IMR-90 (cell line): Measurements from ENCODE around the gene DPP6. TPM values are rescaled to one million over a fixed set of nuclear protein-coding genes. Genes with fewer than 3 reads are reported as not detected.

Experiments used
- ATAC-seq: fragments of 200-7000 bp; cut with Tn5 transposase; 2 replicates; pipeline ENCODE4 v1.9.1; 2020; ENCODE audit warnings: low read depth, mild to moderate bottlenecking, moderate library complexity
- BruUV-seq: library from RNA; stranded (reverse); fragments of 400-500 nt; replicated peaks from 2 replicates; lab custom pipeline; 2021; lab: Mats Ljungman, UMichigan
- CTCF ChIA-PET: fragments of 300-600 bp; formaldehyde crosslinking; extraction: SDS; loops from one replicate; lab custom pipeline; 2021; ENCODE audit warnings: antibody characterized with exemption; lab: Yijun Ruan, JAX
- POLR2A ChIA-PET: fragments of 300-600 bp; sonication (Branson Sonifier 250); formaldehyde crosslinking; loops from one replicate; lab custom pipeline; 2022; ENCODE audit warnings: antibody characterized with exemption; ENCODE audit not compliant: unreplicated experiment; lab: Charles Lee
- DNase-seq: peaks from one replicate; pipeline ENCODE4 v3.0.0; 2013
- H2AFZ ChIP-seq: replicated peaks from 2 replicates; pipeline ENCODE3; 2013; ENCODE audit warnings: low read length, mild to moderate bottlenecking; ENCODE audit not compliant: poor library complexity
- H2AK5ac ChIP-seq: 2 replicates; pipeline ENCODE4 v1.6.1; 2013; ENCODE audit warnings: low read depth, low read length, inconsistent platforms
- H2AK9ac ChIP-seq: replicated peaks from 2 replicates; pipeline ENCODE3; 2013; ENCODE audit warnings: mild to moderate bottlenecking, low read depth, low read length, moderate library complexity; ENCODE audit not compliant: poor library complexity
- H2BK120ac ChIP-seq: 2 replicates; pipeline ENCODE4 v1.6.1; 2013; ENCODE audit warnings: low read depth, low read length, inconsistent platforms
- H2BK15ac ChIP-seq: 3 replicates; pipeline ENCODE4 v1.6.1; 2013; ENCODE audit warnings: low read depth, low read length, inconsistent platforms
- H2BK20ac ChIP-seq: 2 replicates; pipeline ENCODE4 v1.6.1; 2013; ENCODE audit warnings: low read depth, mild to moderate bottlenecking, inconsistent platforms, low read length, moderate library complexity
- H2BK5ac ChIP-seq: 2 replicates; pipeline ENCODE4 v1.6.1; 2013; ENCODE audit warnings: mild to moderate bottlenecking, low read depth, low read length, inconsistent platforms; ENCODE audit not compliant: poor library complexity, severe bottlenecking
- H3K14ac ChIP-seq: replicated peaks from 2 replicates; pipeline ENCODE4 v1.6.1; 2013; ENCODE audit warnings: low read depth, low read length, inconsistent platforms
- H3K18ac ChIP-seq: 2 replicates; pipeline ENCODE4 v1.6.1; 2013; ENCODE audit warnings: low read depth, low read length, control low read depth
- H3K23ac ChIP-seq: 2 replicates; pipeline ENCODE4 v1.6.1; 2013; ENCODE audit warnings: low read depth, low read length, inconsistent platforms
- H3K27ac ChIP-seq: 2 replicates; pipeline ENCODE4 v1.5.1; 2013; ENCODE audit warnings: mild to moderate bottlenecking, control low read depth, low read length; ENCODE audit not compliant: insufficient read depth
- H3K27me3 ChIP-seq: 2 replicates; pipeline ENCODE4 v1.6.1; 2013; ENCODE audit warnings: low read length; ENCODE audit not compliant: control insufficient read depth, insufficient read depth
- H3K36me3 ChIP-seq: 2 replicates; pipeline ENCODE4 v1.6.1; 2013; ENCODE audit warnings: low read length, mixed read lengths; ENCODE audit not compliant: control insufficient read depth, insufficient read depth
- H3K4ac ChIP-seq: 2 replicates; pipeline ENCODE4 v1.6.1; 2013; ENCODE audit warnings: low read depth, low read length, inconsistent platforms
- H3K4me1 ChIP-seq: 2 replicates; pipeline ENCODE4 v1.6.1; 2013; ENCODE audit warnings: low read length, mixed read lengths; ENCODE audit not compliant: control insufficient read depth, insufficient read depth
- H3K4me2 ChIP-seq: 2 replicates; pipeline ENCODE4 v1.6.1; 2013; ENCODE audit warnings: low read depth, mild to moderate bottlenecking, control low read depth, low read length, moderate library complexity
- H3K4me3 ChIP-seq: 2 replicates; pipeline ENCODE4 v1.5.1; 2013; ENCODE audit warnings: low read depth, mild to moderate bottlenecking, control low read depth, low read length, moderate library complexity; ENCODE audit not compliant: insufficient read depth
- H3K56ac ChIP-seq: 2 replicates; pipeline ENCODE4 v1.6.1; 2013; ENCODE audit warnings: low read length, inconsistent platforms; ENCODE audit not compliant: insufficient read depth; ENCODE audit errors: extremely low read depth
- H3K79me1 ChIP-seq, 2 experiments: 2 replicates each; pipeline ENCODE4 v1.6.1; 2013; ENCODE audit warnings: low read length in 2 of 2, inconsistent platforms in 1 of 2, low read depth in 1 of 2
- H3K9ac ChIP-seq: 2 replicates; pipeline ENCODE4 v1.6.1; 2013; ENCODE audit warnings: low read depth, low read length, control low read depth
- H3K9me1 ChIP-seq: 2 replicates; pipeline ENCODE4 v1.6.1; 2013; ENCODE audit warnings: low read length, inconsistent platforms; ENCODE audit not compliant: insufficient read depth
- H3K9me3 ChIP-seq: 2 replicates; pipeline ENCODE4 v1.6.1; 2013; ENCODE audit warnings: low read length; ENCODE audit not compliant: control insufficient read depth, insufficient read depth
- H4K20me1 ChIP-seq: 2 replicates; pipeline ENCODE4 v1.6.1; 2013; ENCODE audit warnings: low read length, inconsistent platforms; ENCODE audit not compliant: insufficient read depth
- H4K5ac ChIP-seq: 2 replicates; pipeline ENCODE4 v1.6.1; 2013; ENCODE audit warnings: mild to moderate bottlenecking, low read depth, low read length, control low read depth
- H4K8ac ChIP-seq, 2 experiments: 2 replicates each; pipeline ENCODE4 v1.6.1; 2013; ENCODE audit warnings: low read depth in 2 of 2, low read length in 2 of 2, control low read depth in 1 of 2, inconsistent platforms in 1 of 2
- H4K91ac ChIP-seq: 2 replicates; pipeline ENCODE4 v1.6.1; 2013; ENCODE audit warnings: low read depth, low read length, inconsistent platforms; ENCODE audit not compliant: insufficient read depth
- BHLHE40 ChIP-seq: fragments of 150-350 bp; IDR thresholded peaks from 2 replicates; pipeline ENCODE4 v1.6.1; 2016; ENCODE audit warnings: mild to moderate bottlenecking, low read depth, low read length
- CEBPB ChIP-seq: IDR thresholded peaks from 2 replicates; pipeline ENCODE4 v1.6.1; 2012; ENCODE audit warnings: low read depth, low read length, improper control_type of control experiment
- CHD1 ChIP-seq: IDR thresholded peaks from 2 replicates; pipeline ENCODE4 v1.6.1; 2012; ENCODE audit warnings: low read depth, low read length, improper control_type of control experiment
- ELK1 ChIP-seq: fragments of 150-350 bp; IDR thresholded peaks from 2 replicates; pipeline ENCODE4 v1.6.1; 2016; ENCODE audit warnings: low read depth, mild to moderate bottlenecking, low read length, moderate library complexity, borderline replicate concordance
- FOS ChIP-seq: fragments of 150-350 bp; IDR thresholded peaks from 2 replicates; pipeline ENCODE4 v1.6.1; 2016; ENCODE audit warnings: low read depth, low read length
- MAFK ChIP-seq: IDR thresholded peaks from 2 replicates; pipeline ENCODE4 v1.6.1; 2012; ENCODE audit warnings: low read depth, low read length, improper control_type of control experiment
- MAZ ChIP-seq: IDR thresholded peaks from 2 replicates; pipeline ENCODE4 v1.6.1; 2012; ENCODE audit warnings: low read depth, mild to moderate bottlenecking, low read length, improper control_type of control experiment, moderate library complexity, borderline replicate concordance
- MXI1 ChIP-seq: IDR thresholded peaks from 2 replicates; pipeline ENCODE4 v1.6.1; 2012; ENCODE audit warnings: low read depth, mild to moderate bottlenecking, low read length, moderate library complexity, borderline replicate concordance
- RFX5 ChIP-seq: IDR thresholded peaks from 2 replicates; pipeline ENCODE4 v1.8.0; 2012; ENCODE audit warnings: low read depth, mild to moderate bottlenecking, low read length, moderate library complexity
- USF2 ChIP-seq: fragments of 150-350 bp; IDR thresholded peaks from 2 replicates; pipeline ENCODE4 v1.6.1; 2017; ENCODE audit warnings: mild to moderate bottlenecking, antibody characterized with exemption, low read length, low read depth
- WGBS, 2 experiments: methylation state at CpG; one replicate each; pipeline versions ENCODE4 v1.1.5 to v1.1.7; 2013; ENCODE audit warnings: missing lambda C conversion rate in 2 of 2; ENCODE audit not compliant: insufficient read length in 1 of 2; ENCODE audit errors: extremely low coverage in 2 of 2; 5-methylcytosine and 5-hydroxymethylcytosine counted together
- dilution Hi-C: fragments of 300-500 bp; cut with HindIII; formaldehyde crosslinking; loops from one replicate; pipeline ENCODE4 v1.14.3; 2018; ENCODE audit warnings: low sequenced_read_pairs; ENCODE audit not compliant: unreplicated experiment
- in situ Hi-C: fragments of 300-500 bp; cut with MboI; formaldehyde crosslinking; loops from 3 replicates; pipeline ENCODE4 v1.14.3; 2019; ENCODE audit warnings: low sequenced_read_pairs, inconsistent platforms, mixed read lengths
- intact Hi-C: fragments of 100-400 bp; cut with micrococcal nuclease; formaldehyde crosslinking; loops from 2 replicates; pipeline ENCODE4 v1.10.0; 2022
- polyA plus RNA-seq, 3 experiments: library from polyadenylated mRNA; depleted of rRNA; stranded (reverse); fragments of >200 nt; gene quantifications; 2 replicates each; pipeline ENCODE4 v1.2.3, GENCODE V29; 2012; ENCODE audit warnings: low replicate concordance in 1 of 3
- total RNA-seq: library from RNA; depleted of rRNA; stranded (reverse); fragments of >200 nt; gene quantifications from 2 replicates; pipeline ENCODE4 v1.2.3, GENCODE V29; 2012

DPP6 gene
- total and polyA plus RNA-seq, 2 of the 4 experiments (the other 2 are of a cell fraction): not detected

GRCh38 chr7:154231732-154232131 is 179.5 kb downstream of the DPP6 start:
- Histone ChIP-seq H3K79me1 (no peaks in the 10 kb centered on the region), H3K4ac (no peak overlapping the region), H3K18ac (no peak overlapping the region), H3K27ac (no peak overlapping the region), H3K9me1 (no peaks in the 10 kb centered on the region), H3K4me3 (no peak overlapping the region), H4K5ac (no peak overlapping the region), H4K91ac (no peak overlapping the region), H3K4me1 (no peaks in the 10 kb centered on the region), H2AK9ac (no peak overlapping the region), H3K4me2 (no peak overlapping the region), H2AK5ac (no peak overlapping the region), H4K8ac (no peak overlapping the region), H2BK120ac (no peak overlapping the region), H2BK5ac (no peak overlapping the region), H3K14ac (no peak overlapping the region), H4K20me1 (no peaks in the 10 kb centered on the region), H3K36me3 (no peaks in the 10 kb centered on the region), H3K56ac (no peak overlapping the region), H3K23ac (no peak overlapping the region), H3K9ac (no peak overlapping the region), H3K27me3 (no peaks in the 10 kb centered on the region), H3K9me3 (peaks cover 25% of the 10 kb centered on the region), H2BK20ac (no peak overlapping the region), H2BK15ac (no peak overlapping the region), H2AFZ (no peak overlapping the region)
- DNase-seq: no peak
- intact Hi-C loops: no loop called here
- CTCF ChIA-PET: no interaction called here
- BruUV-seq: no TSS peak
- in situ Hi-C loops: no loop called here
- ATAC-seq: no peak
- TF ChIP-seq MAFK: no peak
- no peak for TF ChIP-seq CHD1
- TF ChIP-seq MAZ: no peak
- no peak for TF ChIP-seq CEBPB
- no peak for TF ChIP-seq FOS
- no peak for TF ChIP-seq BHLHE40
- TF ChIP-seq MXI1: no peak
- no peak for TF ChIP-seq ELK1
- no peak for TF ChIP-seq RFX5
- TF ChIP-seq USF2: no peak
- POLR2A ChIA-PET: no interaction called here
- 8% methylated on average over 4 of the region's 6 CpGs; no CpG with 5 or more reads in 1 of the 2 experiments for WGBS, 2 experiments
- dilution Hi-C loops: no loop called here
